Gastrocnemius medialis (tissue), 4 donors: ENCODE measurements around the gene PRSS56.

ENCODE experiments used
- CTCF ChIP-seq, 5 experiments: fragments of 450-650 bp in 3 of 5; fragments of 200-600 bp in 2 of 5; sonication (generic) in 2 of 5; IDR thresholded peaks in 4 of 5; conservative IDR thresholded peaks in 1 of 5; 1 replicate in 4 of 5; 2 replicates in 1 of 5; pipeline ENCODE4 v1.5.1; 2016 to 2019; ENCODE audit warnings: antibody characterized with exemption in 5 of 5, mild to moderate bottlenecking in 3 of 5, moderate library complexity in 3 of 5
- POLR2A ChIP-seq, 2 donors: fragments of 450-650 bp; IDR thresholded peaks; one replicate each; pipeline ENCODE4 v1.6.1; 2017; ENCODE audit warnings: antibody characterized with exemption in 2 of 2, mild to moderate bottlenecking in 2 of 2, moderate library complexity in 2 of 2

- TF ChIP-seq CTCF (IDR thresholded peaks at IDR 0.05 in 4 of 5, conservative IDR thresholded peaks at IDR 0.05 in 1 of 5) (no peak), POLR2A (IDR thresholded peaks at IDR 0.05) (no peak)
Observed at GRCh38 chr2:232568161-232568560, 48.0 kb downstream of the PRSS56 start.
